H1 (cell line): Measurements from ENCODE around the gene FANK1.

Source experiments
- BRCA1 ChIP-seq: IDR thresholded peaks from 2 replicates; pipeline ENCODE4 v1.6.1; 2012; ENCODE audit warnings: low read depth, low read length, improper control_type of control experiment
- CEBPB ChIP-seq: IDR thresholded peaks from 2 replicates; pipeline ENCODE4 v1.6.1; 2012; ENCODE audit warnings: low read depth, low read length
- EGR1 ChIP-seq: IDR thresholded peaks from 2 replicates; pipeline ENCODE4 v1.6.1; 2011; ENCODE audit warnings: low read depth, low read length, borderline replicate concordance
- EP300 ChIP-seq, 2 experiments: IDR thresholded peaks; 1 replicate in 1 of 2; 2 replicates in 1 of 2; pipeline ENCODE4 v1.6.1; 2011 to 2012; ENCODE audit warnings: low read depth in 2 of 2, low read length in 2 of 2, mild to moderate bottlenecking in 2 of 2, borderline replicate concordance in 1 of 2, inconsistent platforms in 1 of 2, moderate library complexity in 1 of 2
- HDAC6 ChIP-seq: IDR thresholded peaks from one replicate; pipeline ENCODE4 v1.7.1; 2012; ENCODE audit warnings: low read depth, mild to moderate bottlenecking, inconsistent platforms, low read length, moderate library complexity
- PHF8 ChIP-seq: fragments of 200-600 bp; sonication (generic); conservative IDR thresholded peaks from 2 replicates; pipeline ENCODE4 v1.7.1; 2012; ENCODE audit warnings: low read depth, mild to moderate bottlenecking, inconsistent platforms, low read length, moderate library complexity
- POLR2A ChIP-seq, 2 experiments: IDR thresholded peaks; 1 replicate in 1 of 2; 2 replicates in 1 of 2; pipeline ENCODE4 v1.6.1; 2011; ENCODE audit warnings: low read depth in 2 of 2, low read length in 2 of 2, mild to moderate bottlenecking in 2 of 2; ENCODE audit errors: control extremely low read depth in 1 of 2
- RAD21 ChIP-seq, 2 experiments: IDR thresholded peaks in 1 of 2; conservative IDR thresholded peaks in 1 of 2; 2 replicates each; pipeline ENCODE4 v1.6.1; 2011; ENCODE audit warnings: low read depth in 2 of 2, low read length in 2 of 2, improper control_type of control experiment in 1 of 2, inconsistent platforms in 1 of 2, mild to moderate bottlenecking in 1 of 2, moderate library complexity in 1 of 2
- SIN3A ChIP-seq, 2 experiments: IDR thresholded peaks in 1 of 2; conservative IDR thresholded peaks in 1 of 2; 2 replicates each; pipeline ENCODE4 v1.6.1; 2011 to 2012; ENCODE audit warnings: low read length in 2 of 2, improper control_type of control experiment in 1 of 2, low read depth in 1 of 2, mild to moderate bottlenecking in 1 of 2
- SIX5 ChIP-seq: IDR thresholded peaks from 2 replicates; pipeline ENCODE4 v1.6.1; 2011; ENCODE audit warnings: mild to moderate bottlenecking, low read depth, low read length
- SP1 ChIP-seq: IDR thresholded peaks from 2 replicates; pipeline ENCODE4 v1.6.1; 2011; ENCODE audit warnings: low read depth, low read length
- TAF1 ChIP-seq: IDR thresholded peaks from 2 replicates; pipeline ENCODE4 v1.6.1; 2011; ENCODE audit warnings: mild to moderate bottlenecking, low read depth, low read length
- TF ChIP-seq, protein P1 (sequence below), 3 experiments: IDR thresholded peaks; 1 replicate in 2 of 3; 2 replicates in 1 of 3; pipeline versions ENCODE4 v1.5.1 to v1.6.1; 2011; ENCODE audit warnings: low read length in 3 of 3, mild to moderate bottlenecking in 3 of 3, inconsistent platforms in 2 of 3, low read depth in 1 of 3, moderate library complexity in 1 of 3; ENCODE audit not compliant: insufficient read depth in 1 of 3; ENCODE audit errors: control extremely low read depth in 1 of 3

DNA sequence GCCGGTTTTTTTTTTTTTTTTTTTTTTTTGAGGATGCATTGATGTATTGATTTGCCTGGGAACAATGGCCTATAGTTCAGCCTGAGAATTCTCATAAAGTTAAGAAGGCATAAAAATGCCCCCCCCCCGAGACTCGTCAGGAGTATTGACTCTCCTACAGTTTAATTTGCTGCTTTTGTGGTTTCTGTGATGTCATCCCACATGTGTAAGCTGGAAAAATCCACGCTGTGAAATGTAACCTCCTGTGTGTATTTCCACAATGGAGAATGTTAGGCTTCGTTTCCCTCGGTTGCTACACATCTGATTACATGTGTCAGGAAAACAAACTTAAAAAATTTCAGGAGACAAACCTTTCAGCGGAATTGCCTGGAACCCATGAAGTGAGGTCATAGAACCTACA, 117.9 kb downstream of the FANK1 start:
- TF ChIP-seq, protein P1, sequence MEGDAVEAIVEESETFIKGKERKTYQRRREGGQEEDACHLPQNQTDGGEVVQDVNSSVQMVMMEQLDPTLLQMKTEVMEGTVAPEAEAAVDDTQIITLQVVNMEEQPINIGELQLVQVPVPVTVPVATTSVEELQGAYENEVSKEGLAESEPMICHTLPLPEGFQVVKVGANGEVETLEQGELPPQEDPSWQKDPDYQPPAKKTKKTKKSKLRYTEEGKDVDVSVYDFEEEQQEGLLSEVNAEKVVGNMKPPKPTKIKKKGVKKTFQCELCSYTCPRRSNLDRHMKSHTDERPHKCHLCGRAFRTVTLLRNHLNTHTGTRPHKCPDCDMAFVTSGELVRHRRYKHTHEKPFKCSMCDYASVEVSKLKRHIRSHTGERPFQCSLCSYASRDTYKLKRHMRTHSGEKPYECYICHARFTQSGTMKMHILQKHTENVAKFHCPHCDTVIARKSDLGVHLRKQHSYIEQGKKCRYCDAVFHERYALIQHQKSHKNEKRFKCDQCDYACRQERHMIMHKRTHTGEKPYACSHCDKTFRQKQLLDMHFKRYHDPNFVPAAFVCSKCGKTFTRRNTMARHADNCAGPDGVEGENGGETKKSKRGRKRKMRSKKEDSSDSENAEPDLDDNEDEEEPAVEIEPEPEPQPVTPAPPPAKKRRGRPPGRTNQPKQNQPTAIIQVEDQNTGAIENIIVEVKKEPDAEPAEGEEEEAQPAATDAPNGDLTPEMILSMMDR (IDR thresholded peaks at IDR 0.05; ENCODE audit: control extremely low read depth in 1 of 3, insufficient read depth in 1 of 3, low read depth in 1 of 3, low read length in 3 of 3) = no peak
- TF ChIP-seq EGR1 = no peak
- TF ChIP-seq PHF8 = no peak
- TF ChIP-seq HDAC6 = no peak
- no peak for TF ChIP-seq RAD21 (IDR thresholded peaks at IDR 0.05 in 1 of 2, conservative IDR thresholded peaks at IDR 0.05 in 1 of 2; ENCODE audit: low read depth in 2 of 2, low read length in 2 of 2)
- no peak for TF ChIP-seq CEBPB
- TF ChIP-seq SIX5 = no peak
- TF ChIP-seq EP300 (IDR thresholded peaks at IDR 0.05; ENCODE audit: borderline replicate concordance in 1 of 2, low read depth in 2 of 2, low read length in 2 of 2) = no peak
- TF ChIP-seq POLR2A (IDR thresholded peaks at IDR 0.05; ENCODE audit: control extremely low read depth in 1 of 2, low read depth in 2 of 2, low read length in 2 of 2) = no peak
- no peak for TF ChIP-seq BRCA1
- no peak for TF ChIP-seq SIN3A (conservative IDR thresholded peaks at IDR 0.05 in 1 of 2, IDR thresholded peaks at IDR 0.05 in 1 of 2; ENCODE audit: low read depth in 1 of 2, low read length in 2 of 2)
- TF ChIP-seq SP1 = no peak
- TF ChIP-seq TAF1 = no peak
